ENCODE data around the gene CMTM8. TPM values are rescaled to one million over a fixed set of nuclear protein-coding genes. Genes with fewer than 3 reads are reported as not detected.
A peak's percentile ranks its signal among the peaks of the same experiment; 100 is the strongest.

The CMTM8 gene
- total and polyA plus RNA-seq, 10 of the 15 experiments (the other 5 are each of a cell fraction or from before 2014, with no cell fraction given) = 0.11 to 0.23 TPM; not detected in 8

- peak; percentile 80 for FAIRE-seq
- 17% methylated on average over 11 of the region's 11 CpGs for WGBS (ENCODE audit: insufficient coverage, insufficient replicate concordance, low lambda C conversion rate, missing lambda C conversion rate)
- Histone ChIP-seq H2AFZ (ENCODE audit: control insufficient read depth, low read depth, low read length) (no peak overlapping the region), H3K9ac (ENCODE audit: control insufficient read depth, insufficient read depth, low read length) (peak overlapping the region; percentile 16; the same call in 1 of the 2 replicates), H3K27ac (ENCODE audit: control insufficient read depth, insufficient read depth) (no peak overlapping the region), H3K4me2 (ENCODE audit: control insufficient read depth, insufficient read depth) (peak overlapping the region; percentile 93), H3K4me3 (peak overlapping the region; percentile 61; the same call in 1 of the 2 replicates), H3K4me1 (ENCODE audit: control insufficient read depth, insufficient read depth, low read length) (peaks cover 3% of the 10 kb centered on the region), H3K79me2 (ENCODE audit: control insufficient read depth, insufficient read depth, low read length) (no peaks in the 10 kb centered on the region), H3K36me3 (ENCODE audit: control insufficient read depth in 2 of 2, insufficient read depth in 2 of 2, low read length in 1 of 2) (no peaks in the 10 kb centered on the region), H3K9me3 (replicated peaks; ENCODE audit: control insufficient read depth, insufficient read depth, low read length) (no peaks in the 10 kb centered on the region), H3K27me3 (replicated peaks in 1 of 2; ENCODE audit: control insufficient read depth in 2 of 2, insufficient read depth in 2 of 2, low read length in 1 of 2) (peaks cover 0 to 3% of the 10 kb centered on the region in 2 experiments; a peak in 1 of 4 replicates), H4K20me1 (ENCODE audit: control insufficient read depth, insufficient read depth) (no peaks in the 10 kb centered on the region; the same call in none of the 2 replicates)
- ChIA-PET SMC1A (ENCODE audit: uncharacterized antibody, unreplicated experiment) (interaction anchor here (0.7 to 7.9 kb wide), 17 partner anchors 9 to 109 kb away, joined by 3 to 78 read pairs (median 5); partner anchors contain the start of gene CMTM7), POLR2A (interaction anchor here (0.6 to 1.4 kb wide), 2 partner anchors 24 to 41 kb away, joined by 6 to 8 read pairs; no protein-coding TSS in a partner anchor), CTCF (interaction anchor here (1.0 to 7.6 kb wide), 6 partner anchors 13 to 67 kb away, joined by 3 to 88 read pairs (median 4); no protein-coding TSS in a partner anchor), RAD21 (ENCODE audit: unreplicated experiment) (interaction anchor here (0.7 to 8.9 kb wide), 11 partner anchors 17 to 68 kb away, joined by 3 to 57 read pairs (median 4); no protein-coding TSS in a partner anchor)
- intact Hi-C loops (cut with micrococcal nuclease; ENCODE audit: unreplicated experiment) = loop anchor here (2.0 kb wide), 1 partner anchor 68 kb away; no protein-coding TSS in a partner anchor
- DNase-seq (ENCODE audit: low read depth, low spot score) = no peak
- ATAC-seq = peak; percentile 33
- BruUV-seq (replicated peaks) = no TSS peak
- no peak for TF ChIP-seq NBN (IDR thresholded peaks at IDR 0.05)
- in situ Hi-C loops (cut with MboI) = no loop called here
Measured at GRCh38 chr3:32401126-32401525, 162.6 kb downstream of the CMTM8 start.

- FAIRE-seq (peak; percentile 69), DNase-seq (ENCODE audit: low read depth, low spot score) (no peak), ATAC-seq (peak; percentile 83)
- in situ Hi-C loops (cut with MboI) = no loop called here
- H3K9ac ChIP-seq (ENCODE audit: control insufficient read depth, insufficient read depth, low read length) = peak overlapping the region; percentile 16; the same call in 1 of the 2 replicates
- ChIA-PET CTCF (interaction anchor here (1.0 to 4.9 kb wide), 5 partner anchors 13 to 55 kb away, joined by 3 to 35 read pairs (median 4); no protein-coding TSS in a partner anchor), SMC1A (ENCODE audit: uncharacterized antibody, unreplicated experiment) (interaction anchor here (0.8 to 7.9 kb wide), 11 partner anchors 10 to 67 kb away, joined by 3 to 78 read pairs (median 6); partner anchors contain the start of gene CMTM7), POLR2A (interaction anchor here (1.4 kb wide), 1 partner anchor 23 kb away, joined by 8 read pairs; no protein-coding TSS in a partner anchor), RAD21 (ENCODE audit: unreplicated experiment) (interaction anchor here (0.7 to 8.9 kb wide), 11 partner anchors 10 to 67 kb away, joined by 3 to 57 read pairs (median 4); partner anchors contain the start of gene CMTM7)
- intact Hi-C loops (cut with micrococcal nuclease; ENCODE audit: unreplicated experiment) = loop anchor here (2.0 kb wide), 1 partner anchor 67 kb away; no protein-coding TSS in a partner anchor
- no peak overlapping the region for H3K27ac ChIP-seq (ENCODE audit: control insufficient read depth, insufficient read depth)
- 1% methylated on average over 37 of the region's 41 CpGs for WGBS (ENCODE audit: insufficient coverage, insufficient replicate concordance, low lambda C conversion rate, missing lambda C conversion rate)
- H3K79me2 ChIP-seq (ENCODE audit: control insufficient read depth, insufficient read depth, low read length) = no peaks in the 10 kb centered on the region
- H3K4me1 ChIP-seq (ENCODE audit: control insufficient read depth, insufficient read depth, low read length) = peaks cover 3% of the 10 kb centered on the region
- H3K4me2 ChIP-seq (ENCODE audit: control insufficient read depth, insufficient read depth) = peak overlapping the region; percentile 93
- H3K27me3 ChIP-seq (replicated peaks in 1 of 2; ENCODE audit: control insufficient read depth in 2 of 2, insufficient read depth in 2 of 2, low read length in 1 of 2) = peaks cover 0 to 3% of the 10 kb centered on the region in 2 experiments; a peak in 1 of 4 replicates
- no TSS peak for BruUV-seq (replicated peaks)
- H2AFZ ChIP-seq (ENCODE audit: control insufficient read depth, low read depth, low read length) = peak overlapping the region; percentile 77
- H3K9me3 ChIP-seq (replicated peaks; ENCODE audit: control insufficient read depth, insufficient read depth, low read length) = no peaks in the 10 kb centered on the region; the same call in 2 of the 3 replicates
- peak overlapping the region; percentile 61 for H3K4me3 ChIP-seq
- no peaks in the 10 kb centered on the region for H3K36me3 ChIP-seq (ENCODE audit: control insufficient read depth in 2 of 2, insufficient read depth in 2 of 2, low read length in 1 of 2)
- H4K20me1 ChIP-seq (ENCODE audit: control insufficient read depth, insufficient read depth) = no peaks in the 10 kb centered on the region; the same call in none of the 2 replicates
- TF ChIP-seq HSF1 (IDR thresholded peaks at IDR 0.05; ENCODE audit: low read depth, low read length) (no peak), KDM1A (IDR thresholded peaks at IDR 0.05; ENCODE audit: borderline replicate concordance) (no peak), RELB (IDR thresholded peaks at IDR 0.05; ENCODE audit: low read depth) (no peak), GABPA (IDR thresholded peaks at IDR 0.05; ENCODE audit: low read depth) (no peak), MLLT1 (IDR thresholded peaks at IDR 0.05) (no peak), HCFC1 (IDR thresholded peaks at IDR 0.05; ENCODE audit: low read length) (no peak), ELK1 (IDR thresholded peaks at IDR 0.05; ENCODE audit: low read depth, low read length) (no peak), CHD2 (IDR thresholded peaks at IDR 0.05; ENCODE audit: borderline replicate concordance, low read depth, low read length) (peak; percentile 46; the same call in 1 of the 2 replicates)
Measured at GRCh38 chr3:32401556-32402081, 163.1 kb downstream of the CMTM8 start.
